HG02852 (cell line): ENCODE data around the gene TRAPPC3L.
"Not testable (repeated sequence)": the region's sequence is repeated elsewhere in the genome, so short reads cannot be mapped to it uniquely, and the experiment has no call there.

Source experiments
- ATAC-seq: cut with Tn5 transposase; IDR thresholded peaks from one replicate; pipeline ENCODE4 v1.9.1; 2021; ENCODE audit warnings: mild to moderate bottlenecking, moderate library complexity; ENCODE audit not compliant: unreplicated experiment

The TRAPPC3L gene

GRCh38 chr6:116515141-116515540 lies 30.3 kb downstream of the TRAPPC3L start:
- no peak for ATAC-seq

GRCh38 chr6:116514111-116514510 lies 31.4 kb downstream of the TRAPPC3L start:
- ATAC-seq: no peak

- no peak for ATAC-seq
Observed at GRCh38 chr6:116513224-116513875, 32.1 kb downstream of the TRAPPC3L start.

GRCh38 chr6:116512734-116513133 lies 32.8 kb downstream of the TRAPPC3L start:
- no peak for ATAC-seq

GRCh38 chr6:116512111-116512559 lies 33.3 kb downstream of the TRAPPC3L start:
- peak; percentile 93 for ATAC-seq

GRCh38 chr6:116511424-116512110 lies 33.9 kb downstream of the TRAPPC3L start, which contains the start of gene CALHM5:
Gene CALHM5 (plus strand): TSS chr6:116511639. CDS start chr6:116511697, 58 bp downstream.
- ATAC-seq: peak; percentile 6

- no peak for ATAC-seq
Observed at GRCh38 chr6:116508527-116508926, 37.0 kb downstream of the TRAPPC3L start.

- no peak for ATAC-seq
Observed at GRCh38 chr6:116507324-116507723, 38.2 kb downstream of the TRAPPC3L start.

GRCh38 chr6:116500969-116501433 lies 44.5 kb downstream of the TRAPPC3L start:
- ATAC-seq: no peak

GRCh38 chr6:116497113-116497676 lies 48.3 kb downstream of the TRAPPC3L start:
- no peak for ATAC-seq

- not testable (repeated sequence) for ATAC-seq
Observed at GRCh38 chr6:116495161-116495560, 50.3 kb downstream of the TRAPPC3L start.

GRCh38 chr6:116492331-116493067 lies 53.0 kb downstream of the TRAPPC3L start:
- no peak for ATAC-seq

GRCh38 chr6:116491610-116492330 lies 53.7 kb downstream of the TRAPPC3L start:
- no peak for ATAC-seq

GRCh38 chr6:116485559-116486184 lies 59.8 kb downstream of the TRAPPC3L start:
- ATAC-seq: no peak

- no peak for ATAC-seq
Observed at GRCh38 chr6:116483616-116484015, 61.9 kb downstream of the TRAPPC3L start.

GRCh38 chr6:116482780-116483179 lies 62.7 kb downstream of the TRAPPC3L start:
- no peak for ATAC-seq

- ATAC-seq: peak; percentile 100
Observed at GRCh38 chr6:116476002-116476678, 69.3 kb downstream of the TRAPPC3L start.

- ATAC-seq: no peak
Observed at GRCh38 chr6:116475141-116475540, 70.3 kb downstream of the TRAPPC3L start.

GRCh38 chr6:116472706-116473105 lies 72.8 kb downstream of the TRAPPC3L start:
- no peak for ATAC-seq
